Right lung (tissue), 5 donors: Measurements from ENCODE around the gene STXBP6. TPM values are rescaled to one million over a fixed set of nuclear protein-coding genes. Genes with fewer than 3 reads are reported as not detected.

Source experiments
- DNase-seq, 2 donors: peaks; one replicate each; pipeline ENCODE4 v3.0.0-alpha.2; 2013
- polyA plus RNA-seq, 5 donors: library from polyadenylated mRNA; unstranded; fragments of 120-200 nt; gene quantifications; one replicate each; pipeline versions ENCODE4 v1.2.1 to v1.2.3, GENCODE V29; 2013; ENCODE audit warnings: inconsistent platforms in 1 of 5, low replicate concordance in 1 of 5; ENCODE audit not compliant: insufficient read length in 5 of 5, insufficient read depth in 1 of 5

The STXBP6 gene
- polyA plus RNA-seq, 5 donors, result 39.1 to 61.9 (median 50.3) TPM

DNA sequence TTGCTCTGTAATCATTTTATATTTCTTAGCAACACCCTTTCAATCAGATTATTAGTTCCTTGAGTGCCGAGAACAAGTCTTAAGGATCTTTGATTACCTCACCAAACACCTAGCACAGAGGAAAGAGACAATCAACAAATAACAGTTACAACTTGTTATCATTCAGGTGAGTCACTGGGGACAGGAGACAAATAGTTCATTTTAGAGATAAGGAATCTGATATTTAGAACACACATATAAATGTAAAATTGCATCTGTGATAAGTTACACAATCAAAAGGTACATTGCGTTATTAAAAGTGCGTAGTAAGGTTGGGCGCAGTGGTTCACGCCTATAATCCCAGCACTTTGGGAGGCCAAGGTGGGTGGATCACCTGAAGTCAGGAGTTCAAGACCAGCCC, 5.1 kb upstream of the STXBP6 start:
- DNase-seq, result no peak

DNA sequence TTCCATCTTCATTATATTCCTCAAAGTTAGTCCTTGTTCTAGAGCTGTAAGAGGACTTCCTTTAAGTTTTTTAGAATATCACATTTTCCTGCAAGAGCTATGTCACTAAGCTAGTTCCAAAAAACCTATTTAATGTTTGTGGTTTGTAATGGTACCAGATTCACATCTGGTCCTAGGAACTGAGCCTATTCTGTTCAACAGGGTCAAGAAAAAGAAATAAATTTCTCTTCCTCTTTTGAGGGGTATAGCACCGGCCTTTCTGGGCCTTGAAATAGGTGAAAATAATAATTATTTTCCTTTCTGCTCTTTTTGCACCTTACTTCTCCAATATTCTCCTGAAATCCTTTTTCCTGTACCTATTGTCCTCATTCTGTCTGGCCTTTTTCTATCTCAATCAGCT, 3.6 kb upstream of the STXBP6 start:
- no peak for DNase-seq

DNA sequence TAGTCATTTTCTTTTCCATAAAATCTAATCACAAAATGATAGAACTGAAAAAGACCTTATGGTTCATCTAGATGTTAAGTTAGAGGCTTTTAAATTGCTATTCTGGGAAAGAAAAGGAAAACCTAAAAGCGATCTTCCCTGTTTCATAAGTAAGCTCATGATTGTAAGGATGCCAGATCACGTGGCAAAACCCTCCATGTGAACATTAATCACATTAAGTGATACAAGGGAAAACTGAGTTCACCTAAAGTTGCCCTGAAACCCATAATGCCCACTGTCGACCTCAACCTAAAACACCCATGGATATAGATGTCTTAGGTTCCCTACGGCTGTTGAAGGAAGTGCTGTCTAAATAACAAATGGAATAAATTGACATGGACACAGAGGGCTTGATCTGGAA, 3.0 kb upstream of the STXBP6 start:
- DNase-seq, result no peak

DNA sequence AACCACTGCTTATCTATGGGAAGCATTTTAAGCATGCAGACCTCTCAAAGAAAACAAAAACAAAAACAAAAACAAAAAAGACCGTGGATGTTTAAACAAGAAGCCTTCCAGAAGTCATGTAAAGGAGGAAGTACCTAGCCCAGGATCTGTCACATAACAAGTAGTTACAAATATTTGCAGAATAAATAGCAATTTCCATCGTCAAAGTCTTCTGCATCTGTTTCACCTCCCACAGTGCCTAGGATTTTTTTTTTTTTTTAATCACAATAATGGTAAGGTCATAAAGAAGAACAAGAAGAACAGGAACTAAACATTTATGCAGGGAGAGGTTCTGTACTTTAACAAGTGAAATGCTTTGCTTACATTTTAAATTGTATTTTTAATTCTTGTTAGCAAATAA, 2.4 kb upstream of the STXBP6 start:
- DNase-seq, result no peak

DNA sequence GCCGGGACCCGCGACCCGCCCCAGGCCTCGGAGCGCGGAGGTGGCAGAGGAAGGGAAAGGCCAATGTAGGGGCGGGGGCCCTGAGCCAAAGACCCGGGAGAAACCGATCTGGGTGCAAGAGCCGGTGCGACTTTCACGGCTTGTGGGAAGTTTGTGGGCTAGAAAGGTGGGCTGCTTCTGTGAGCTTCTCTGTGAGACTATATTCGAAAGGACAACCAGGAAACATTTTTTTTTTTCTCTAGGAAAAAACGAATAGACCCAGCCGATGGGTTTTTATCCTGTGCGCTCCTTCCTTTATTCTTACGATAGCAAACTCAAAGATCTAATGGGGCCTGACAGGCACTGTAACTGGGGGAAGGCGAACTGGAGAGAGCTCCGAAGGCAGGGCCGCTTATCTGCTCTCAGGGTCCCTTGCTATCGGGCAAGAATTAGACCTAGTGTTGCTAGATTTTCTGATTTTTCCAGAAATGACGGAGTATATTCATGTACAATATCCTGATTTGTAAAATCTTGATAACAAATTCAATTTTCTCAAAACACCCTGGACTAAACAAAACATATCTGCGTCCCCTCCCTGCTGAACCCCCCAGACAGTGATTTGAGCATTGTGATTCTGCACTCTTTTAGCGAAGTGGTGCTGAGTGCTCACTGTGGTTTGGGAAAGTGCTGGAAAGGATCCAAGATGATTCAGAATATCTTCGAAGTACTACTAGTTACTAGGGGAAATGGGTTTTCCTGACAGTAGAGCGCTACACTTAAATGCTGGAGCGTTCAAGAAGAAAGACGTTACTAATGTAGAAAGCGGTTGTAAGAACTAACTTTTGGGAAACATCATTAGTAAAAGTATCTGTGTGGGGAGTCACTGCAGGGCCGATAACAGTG, 563 bp upstream of the STXBP6 start:
- peak in 1 of 2 donors; percentile 42 for DNase-seq

DNA sequence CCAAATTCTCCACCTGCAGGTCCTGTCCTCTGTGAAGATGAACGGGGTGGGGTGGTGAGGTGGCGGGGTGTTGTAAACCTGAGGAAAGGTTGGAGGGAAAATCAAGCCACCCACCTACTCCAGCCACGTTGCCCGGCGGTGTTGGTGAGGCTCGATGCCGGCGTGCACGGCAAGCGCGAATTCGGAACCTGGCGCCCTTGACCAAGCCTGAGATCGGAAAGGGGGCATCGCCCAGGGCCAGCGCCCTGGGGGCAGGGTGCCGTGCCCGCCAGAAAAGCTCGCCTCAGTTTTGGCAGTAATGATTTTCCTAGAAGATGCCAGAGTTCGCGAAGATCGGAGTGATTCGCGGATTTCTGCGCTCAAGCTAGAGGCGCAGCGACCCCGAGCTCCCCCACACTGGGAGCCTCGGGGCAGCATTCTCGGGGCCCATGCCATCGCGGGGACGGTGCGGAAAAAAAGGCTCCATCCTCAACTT, 817 bp downstream of the STXBP6 start:
- DNase-seq, result peak in 1 of 2 donors; percentile 43

DNA sequence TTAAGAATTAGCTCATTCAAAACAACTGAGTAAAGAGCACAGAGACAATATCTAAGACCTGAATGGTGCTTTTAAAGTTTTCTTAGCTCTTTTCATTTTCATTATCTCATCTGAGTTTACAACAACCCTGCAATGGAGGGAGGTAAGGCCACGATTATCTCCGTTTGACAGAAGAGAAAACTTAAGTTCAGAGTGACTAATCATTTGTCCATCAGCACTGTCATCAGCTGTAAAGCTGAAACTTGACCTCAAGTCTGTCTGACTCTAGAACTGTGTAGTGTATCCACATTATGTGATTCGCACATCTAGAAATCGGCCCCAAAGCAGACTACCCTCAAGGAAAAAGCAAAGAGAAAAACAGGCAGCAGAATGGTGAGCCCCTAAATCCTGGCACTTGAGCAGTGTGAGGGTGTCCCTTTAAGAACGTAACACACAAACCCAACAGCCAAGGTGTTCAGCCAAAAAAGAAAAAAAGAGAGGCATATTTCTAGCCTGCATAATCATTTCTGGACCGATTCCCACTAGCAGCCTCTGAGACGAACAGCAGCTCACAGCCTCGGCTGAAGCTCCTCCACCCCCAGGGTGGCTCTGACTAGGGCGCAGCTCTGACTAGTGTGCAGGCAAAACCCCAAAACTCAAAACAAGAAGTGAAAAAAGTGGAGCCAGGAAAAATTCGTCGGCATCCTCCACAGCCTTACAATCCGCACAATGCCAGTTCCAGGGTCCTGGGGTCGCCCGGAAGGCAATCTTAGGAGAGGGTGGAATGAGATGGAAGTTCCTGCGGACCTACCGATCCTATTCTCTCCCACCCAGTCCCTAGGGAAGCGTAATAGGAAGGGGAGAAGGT, 1.6 kb downstream of the STXBP6 start:
- DNase-seq, result peak; percentile 45 to 59

DNA sequence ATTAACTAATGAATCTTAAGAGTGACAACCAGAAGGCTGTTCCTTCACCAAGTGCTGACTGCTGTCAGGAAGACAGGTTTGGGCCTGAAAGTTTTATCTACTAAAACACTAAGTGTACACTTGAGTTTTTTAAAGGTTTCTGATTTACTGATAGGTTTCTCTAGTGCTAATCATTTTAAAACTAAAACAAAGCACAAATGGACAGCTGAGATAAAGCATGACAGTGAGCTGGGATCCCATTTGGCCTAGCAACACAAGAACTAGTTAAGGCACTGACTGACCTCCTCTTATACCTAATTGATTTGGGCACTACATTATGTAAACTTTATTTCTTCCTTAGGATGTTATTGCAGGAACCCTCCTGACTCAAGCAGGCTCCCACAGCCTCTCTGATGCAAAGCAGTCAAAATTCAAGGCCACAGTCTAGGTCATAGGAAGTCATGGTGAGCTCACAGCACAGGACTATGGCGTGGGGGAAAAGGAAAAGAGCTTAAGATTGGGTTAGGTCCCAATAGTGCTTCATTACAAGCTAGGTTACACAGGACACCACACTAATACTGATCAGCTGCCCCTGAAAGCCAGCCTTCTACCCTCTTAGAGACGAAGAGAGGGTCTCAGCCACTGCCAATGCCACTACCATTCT, 3.5 kb downstream of the STXBP6 start:
- DNase-seq, result no peak

DNA sequence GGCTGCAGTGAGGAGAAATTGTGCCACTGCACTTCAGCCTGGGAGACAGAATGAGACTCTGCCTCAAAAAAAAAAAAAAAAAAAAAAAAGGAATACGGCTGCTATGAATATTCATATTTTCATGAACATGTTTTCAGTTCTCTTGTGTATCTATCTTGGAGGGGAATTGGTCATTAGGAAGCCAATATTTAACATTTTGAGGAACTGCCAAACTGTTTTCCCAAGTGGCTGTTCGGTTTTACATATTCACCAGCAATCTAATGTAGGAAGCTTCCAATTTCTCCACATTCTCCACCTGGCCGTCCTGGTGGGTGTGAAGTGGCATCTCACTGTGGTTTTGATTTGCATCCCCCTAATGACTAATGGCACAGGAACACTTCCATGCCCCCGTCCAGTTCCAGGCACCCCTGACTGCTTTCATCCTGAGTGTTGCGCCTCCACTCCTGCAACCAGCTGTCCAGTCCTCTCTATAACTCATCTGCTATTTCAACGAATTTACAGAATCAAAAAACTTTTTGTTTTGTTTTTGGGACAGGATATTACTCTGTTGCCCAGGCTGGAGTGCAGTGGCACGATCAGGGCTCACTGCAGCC, 5.7 kb downstream of the STXBP6 start:
- no peak for DNase-seq

DNA sequence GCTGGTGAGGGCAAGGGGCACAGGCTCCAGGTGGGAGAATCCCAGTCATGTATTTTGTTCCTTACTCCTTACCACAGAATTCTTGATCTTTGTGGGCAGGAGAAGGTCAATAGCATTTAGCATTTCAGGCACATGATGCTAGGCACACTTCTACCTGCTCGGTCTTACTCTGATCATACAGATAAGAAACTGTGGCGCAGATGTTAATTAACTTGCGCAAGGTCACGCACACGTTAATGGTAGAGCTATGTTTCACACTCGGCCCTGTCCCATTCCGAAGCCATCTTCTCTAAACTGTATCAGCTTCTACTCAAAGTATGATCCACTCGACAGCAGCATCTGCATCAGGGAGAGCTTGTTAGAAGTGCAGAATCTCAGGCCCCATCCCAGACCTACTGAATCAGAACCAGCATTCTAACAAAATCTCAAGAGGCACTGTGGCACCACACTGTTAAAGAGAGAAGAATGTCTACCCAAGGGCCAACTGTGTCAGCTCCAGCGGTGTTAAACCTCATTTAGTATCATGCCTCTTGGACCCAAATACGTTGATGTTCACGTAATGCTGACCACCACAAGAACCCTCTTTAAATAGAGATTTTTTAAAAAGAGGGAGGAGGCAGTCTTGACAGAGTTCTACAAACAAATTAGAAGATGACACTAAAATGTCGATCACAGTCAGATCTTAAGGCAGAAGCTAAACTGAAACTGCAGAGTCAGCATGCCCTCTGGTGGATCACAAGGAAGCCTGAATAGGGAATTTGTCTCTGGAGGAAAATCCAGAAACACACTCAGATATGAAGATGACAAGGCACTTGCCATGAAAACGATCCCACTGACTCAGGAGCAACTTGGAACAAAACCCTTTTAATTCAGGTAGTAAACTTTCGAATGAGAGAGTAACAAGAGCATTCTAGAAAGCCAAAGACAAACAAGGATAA, 7.3 kb downstream of the STXBP6 start:
- DNase-seq, result peak; percentile 39 to 55

DNA sequence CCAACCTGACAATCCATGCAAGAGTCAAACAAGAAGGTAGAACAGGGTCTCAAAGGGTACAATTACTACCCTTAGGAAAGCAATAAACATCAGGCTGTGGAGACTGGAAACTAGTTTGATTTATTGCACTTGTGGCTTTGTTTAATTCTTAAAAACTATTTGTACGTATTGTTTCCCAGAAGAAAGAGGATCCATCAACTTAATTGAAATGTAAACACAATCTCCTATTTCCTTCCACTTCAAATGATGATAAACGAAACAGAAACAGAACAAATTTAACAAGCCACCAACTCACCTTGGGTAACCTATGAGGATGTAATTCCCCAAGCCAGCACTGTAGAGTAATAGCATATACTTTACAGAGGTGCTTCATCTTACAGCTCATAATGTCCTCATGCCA, 8.0 kb downstream of the STXBP6 start:
- no peak for DNase-seq

DNA sequence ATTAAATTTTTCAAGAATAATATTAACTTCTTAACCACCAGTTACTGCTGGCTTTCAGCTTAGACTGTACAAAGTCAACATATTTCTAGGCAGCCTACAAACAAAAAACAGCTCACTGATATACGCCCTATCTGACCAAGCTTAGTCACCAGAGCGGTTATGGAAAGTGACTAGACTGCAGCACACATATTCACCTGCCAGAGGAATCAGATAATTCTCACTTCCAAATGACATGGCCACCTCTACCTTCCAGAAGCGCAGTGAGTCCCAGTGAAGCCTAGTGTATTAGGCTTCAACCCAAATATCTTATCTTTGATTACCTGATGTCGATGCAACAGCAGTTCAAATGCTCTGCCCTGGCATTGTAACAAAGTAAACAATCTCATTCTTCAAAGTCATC, 8.5 kb downstream of the STXBP6 start:
- no peak for DNase-seq

DNA sequence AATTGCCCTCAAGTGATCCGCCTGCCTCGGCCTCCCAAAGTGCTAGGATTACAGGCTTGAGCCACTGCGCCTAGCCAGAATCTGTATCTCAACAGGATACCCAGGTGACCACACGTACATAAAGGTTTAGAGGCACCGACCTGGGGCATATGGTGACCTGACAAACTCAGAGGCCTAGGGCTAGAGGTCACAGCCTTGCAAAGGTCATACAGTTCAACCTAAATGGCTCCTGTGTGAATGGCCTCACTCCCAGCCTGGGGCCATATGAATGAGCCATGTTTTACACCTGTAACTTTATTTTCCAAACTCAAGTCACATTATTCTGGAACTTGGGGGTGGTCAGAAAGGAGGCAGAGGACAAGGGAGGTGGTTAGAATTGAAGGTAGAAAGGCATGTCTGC, 10.0 kb downstream of the STXBP6 start:
- DNase-seq, result no peak

DNA sequence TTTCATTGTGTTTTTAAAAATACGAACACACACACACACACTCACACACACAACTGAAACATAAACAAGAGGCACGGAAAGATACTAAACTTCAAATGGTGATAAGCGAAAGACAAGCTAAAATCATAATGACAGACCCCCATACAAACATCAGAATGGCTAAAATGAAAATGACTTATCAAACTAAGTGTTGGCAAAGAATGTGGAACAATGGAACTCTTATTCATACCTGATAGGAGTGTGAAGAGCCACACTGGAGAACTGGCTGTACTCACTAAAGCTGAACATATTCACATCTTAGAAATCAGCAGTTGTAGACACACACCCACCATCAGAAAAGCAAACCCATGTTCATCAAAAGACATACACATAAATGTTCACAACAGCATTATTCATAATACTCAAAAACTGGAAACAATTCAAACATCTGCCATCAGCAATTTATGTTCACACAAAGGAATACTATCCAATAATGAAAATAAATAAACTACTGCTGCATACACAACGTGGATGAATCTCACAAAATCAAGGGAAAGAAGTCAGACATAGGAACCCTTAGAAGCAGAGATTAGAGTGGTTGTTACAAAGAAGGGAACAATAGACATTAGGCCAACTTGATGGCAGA, 11.8 kb downstream of the STXBP6 start:
- no peak for DNase-seq

DNA sequence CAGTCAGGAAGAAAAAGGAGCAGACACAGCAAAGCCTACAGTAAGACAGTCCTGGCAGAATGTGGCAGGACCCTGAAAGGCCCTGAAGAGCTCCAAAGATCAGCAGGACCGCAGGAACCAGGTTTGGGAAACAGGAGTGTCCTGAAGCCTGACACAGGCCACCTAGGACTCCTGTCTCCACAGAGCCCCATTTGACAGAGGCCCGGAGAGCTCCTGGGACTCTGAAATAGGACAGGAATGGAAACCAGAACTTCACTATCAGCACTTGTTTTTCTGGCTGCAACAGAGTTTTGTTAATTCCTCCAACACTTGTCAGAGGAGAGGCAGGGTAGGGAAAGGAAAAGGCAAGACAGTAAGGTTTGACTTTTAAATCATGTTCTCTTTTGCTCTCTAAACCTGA, 12.9 kb downstream of the STXBP6 start:
- no peak for DNase-seq

DNA sequence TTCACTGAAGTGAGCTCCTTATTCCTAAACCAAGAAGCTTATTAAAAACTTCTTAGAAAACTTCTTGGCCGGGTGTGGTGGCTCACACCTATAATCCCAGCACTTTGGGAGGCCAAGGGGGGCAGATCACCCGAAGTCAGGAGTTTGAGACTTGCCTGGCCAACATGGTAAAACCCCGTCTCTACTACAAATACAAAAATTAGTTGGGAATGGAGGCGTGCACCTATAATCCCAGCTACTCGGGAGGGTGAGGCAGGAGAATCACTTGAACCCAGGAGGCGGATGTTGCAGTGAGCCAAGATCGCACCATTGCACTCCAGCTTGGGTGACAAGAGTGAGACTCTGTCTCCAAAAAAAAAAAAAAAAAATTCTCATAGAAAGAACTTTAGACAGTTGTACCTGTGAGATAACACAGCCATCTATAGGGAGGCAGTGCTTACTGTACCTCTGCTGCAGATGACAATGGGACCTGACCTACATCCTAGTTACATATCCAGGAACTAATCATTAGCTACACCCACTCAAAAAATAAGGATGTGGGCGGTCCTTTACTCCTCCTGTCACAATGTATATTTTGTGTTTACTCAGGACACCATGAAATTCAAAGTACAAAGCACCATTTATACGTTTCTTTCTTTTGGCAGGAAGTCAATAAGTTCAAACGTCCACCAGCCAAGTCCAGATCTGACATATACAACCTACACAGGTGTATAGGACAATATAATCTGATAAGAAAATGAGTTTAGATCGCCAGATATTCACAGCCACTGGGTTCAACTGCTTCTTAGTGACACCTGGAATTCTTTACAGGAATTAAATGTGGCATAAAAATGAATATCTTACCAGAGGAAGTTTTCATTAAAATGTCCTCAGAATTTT, 14.9 kb downstream of the STXBP6 start:
- no peak for DNase-seq

DNA sequence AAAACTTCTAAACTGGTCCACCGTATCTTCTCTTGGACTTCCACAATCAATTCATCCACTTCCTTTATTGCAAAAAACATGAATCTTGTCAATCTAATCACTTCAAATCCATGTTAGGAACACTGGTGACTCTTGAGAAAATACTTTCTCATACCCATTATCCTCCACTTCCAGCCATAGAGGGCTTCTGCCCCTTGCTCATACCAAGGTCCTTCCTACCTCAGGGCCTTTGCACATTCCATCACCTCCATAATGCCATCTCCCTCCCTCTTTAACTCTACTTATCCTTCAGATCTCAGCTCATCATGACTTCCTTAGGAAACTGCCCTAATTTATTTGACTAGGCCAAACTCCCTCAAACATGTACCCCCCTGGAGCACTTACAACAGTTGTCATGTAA, 16.6 kb downstream of the STXBP6 start:
- no peak for DNase-seq

DNA sequence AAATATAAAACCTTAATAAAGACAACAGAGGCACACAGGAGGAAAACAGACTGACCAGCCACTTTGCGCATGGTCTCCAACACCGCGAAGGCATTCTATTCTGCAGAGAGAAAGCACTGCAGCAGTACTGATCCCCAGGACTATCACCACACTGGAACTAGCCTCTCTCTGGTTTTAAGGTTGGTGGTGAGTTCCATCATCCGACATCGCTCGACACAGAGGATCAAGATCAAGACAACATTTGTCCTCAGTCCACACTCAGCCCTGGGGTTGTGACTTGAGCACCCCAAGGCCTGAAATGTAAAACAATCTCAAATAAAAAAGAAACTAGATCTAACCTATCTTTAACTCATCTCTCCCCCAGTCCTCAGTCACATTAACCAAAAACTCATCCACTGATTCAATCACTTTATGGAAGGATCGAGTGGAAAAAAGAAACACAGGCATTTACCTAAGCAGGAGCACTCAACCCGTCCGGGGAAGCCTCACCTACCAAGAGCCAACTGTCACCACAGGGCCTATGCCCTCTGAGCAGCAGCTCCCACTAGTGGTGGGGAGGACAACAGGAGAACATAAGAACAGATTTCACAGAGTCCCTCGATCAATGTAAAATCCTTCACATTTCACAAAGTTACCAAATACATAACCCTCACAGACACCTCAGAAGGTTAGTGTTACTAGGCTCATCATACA, 17.7 kb downstream of the STXBP6 start:
- DNase-seq, result no peak
